MM.1S (cell line): ENCODE results near the gene COBL.

Source experiments
- DNase-seq: peaks from one replicate; pipeline ENCODE4 v3.0.0-alpha.2; 2015
- H2AFZ ChIP-seq: fragments of 300-600 bp; sonication (generic); 2 replicates; pipeline ENCODE4 v1.6.0; 2016; ENCODE audit warnings: antibody characterized with exemption, low read length
- H3F3A ChIP-seq: fragments of 300-600 bp; sonication (generic); 2 replicates; pipeline ENCODE4 v1.6.1; 2016; ENCODE audit warnings: mild to moderate bottlenecking, antibody characterized with exemption, low read length, moderate library complexity, mixed read lengths; ENCODE audit not compliant: insufficient read depth
- H3K27ac ChIP-seq: fragments of 300-600 bp; sonication (generic); 2 replicates; pipeline ENCODE4 v1.5.1; 2016; ENCODE audit warnings: mild to moderate bottlenecking, low read length
- H3K27me3 ChIP-seq: fragments of 300-600 bp; sonication (generic); replicated peaks from 2 replicates; pipeline ENCODE4 v1.6.0; 2016; ENCODE audit warnings: low read length; ENCODE audit not compliant: insufficient read depth
- H3K36me3 ChIP-seq: fragments of 300-600 bp; sonication (generic); replicated peaks from 2 replicates; pipeline ENCODE4 v1.6.1; 2016; ENCODE audit warnings: mild to moderate bottlenecking, low read length, mixed read lengths; ENCODE audit not compliant: insufficient read depth
- H3K4me1 ChIP-seq: fragments of 300-600 bp; sonication (generic); 2 replicates; pipeline ENCODE4 v1.6.1; 2016; ENCODE audit warnings: low read length, mixed read lengths
- H3K4me2 ChIP-seq: fragments of 300-600 bp; sonication (generic); 2 replicates; pipeline ENCODE4 v1.6.0; 2016; ENCODE audit warnings: low read depth, low read length
- H3K4me3 ChIP-seq: fragments of 300-600 bp; sonication (generic); 2 replicates; pipeline ENCODE4 v1.5.1; 2016; ENCODE audit warnings: low read length, mixed read lengths
- H3K79me2 ChIP-seq: fragments of 300-600 bp; sonication (generic); 2 replicates; pipeline ENCODE4 v1.6.1; 2016; ENCODE audit warnings: mixed run types, low read length, mixed read lengths
- H3K9ac ChIP-seq: fragments of 300-600 bp; sonication (generic); 2 replicates; pipeline ENCODE4 v1.6.1; 2016; ENCODE audit warnings: low read length, mixed read lengths
- H3K9me2 ChIP-seq: fragments of 300-600 bp; sonication (generic); replicated peaks from 2 replicates; pipeline ENCODE4 v1.6.1; 2016; ENCODE audit warnings: mild to moderate bottlenecking, low read length, mixed read lengths; ENCODE audit not compliant: insufficient read depth
- H3K9me3 ChIP-seq: fragments of 300-600 bp; sonication (generic); replicated peaks from 2 replicates; pipeline ENCODE4 v1.6.1; 2016; ENCODE audit warnings: mild to moderate bottlenecking, low read length, mixed read lengths; ENCODE audit not compliant: insufficient read depth
- H4K20me1 ChIP-seq: fragments of 300-600 bp; sonication (generic); 2 replicates; pipeline ENCODE4 v1.6.1; 2016; ENCODE audit warnings: mild to moderate bottlenecking, low read length, moderate library complexity, mixed read lengths; ENCODE audit not compliant: insufficient read depth
- CTCF ChIP-seq: fragments of 300-600 bp; sonication (generic); IDR thresholded peaks from 2 replicates; pipeline ENCODE4 v1.5.1; 2016; ENCODE audit warnings: antibody characterized with exemption, low read length, mixed read lengths
- EZH2 ChIP-seq: fragments of 300-600 bp; sonication (generic); optimal IDR thresholded peaks from 2 replicates; pipeline ENCODE3; 2017; ENCODE audit warnings: low read depth, mild to moderate bottlenecking, antibody characterized with exemption, low read length, mixed read lengths
- EZH2phosphoT487 ChIP-seq: fragments of 300-600 bp; sonication (generic); IDR thresholded peaks from 2 replicates; pipeline ENCODE4 v1.6.1; 2018; ENCODE audit warnings: antibody characterized with exemption, low read length

Gene COBL

GRCh38 chr7:51068401-51068800, 248.2 kb downstream of the COBL start:
- TF ChIP-seq EZH2phosphoT487: no peak
- TF ChIP-seq CTCF: no peak
- TF ChIP-seq EZH2: no peak
- H3K4me2 ChIP-seq: no peak overlapping the region
- H4K20me1 ChIP-seq: no peaks in the 10 kb centered on the region
- DNase-seq: no peak
- no peaks in the 10 kb centered on the region for H3K79me2 ChIP-seq
- H3K36me3 ChIP-seq: no peaks in the 10 kb centered on the region
- no peaks in the 10 kb centered on the region for H3K9me2 ChIP-seq
- no peak overlapping the region for H3K4me3 ChIP-seq
- H2AFZ ChIP-seq: no peak overlapping the region
- H3F3A ChIP-seq: no peaks in the 10 kb centered on the region
- no peaks in the 10 kb centered on the region for H3K9me3 ChIP-seq
- no peaks in the 10 kb centered on the region for H3K4me1 ChIP-seq
- no peak overlapping the region for H3K9ac ChIP-seq
- H3K27ac ChIP-seq: no peak overlapping the region
- no peaks in the 10 kb centered on the region for H3K27me3 ChIP-seq

GRCh38 chr7:51067757-51068156, 248.9 kb downstream of the COBL start:
- Histone ChIP-seq H2AFZ (no peak overlapping the region), H3K79me2 (no peaks in the 10 kb centered on the region), H4K20me1 (no peaks in the 10 kb centered on the region), H3F3A (no peaks in the 10 kb centered on the region), H3K36me3 (no peaks in the 10 kb centered on the region), H3K4me1 (no peaks in the 10 kb centered on the region), H3K4me3 (no peak overlapping the region), H3K4me2 (no peak overlapping the region), H3K27ac (no peak overlapping the region), H3K9me2 (no peaks in the 10 kb centered on the region), H3K27me3 (no peaks in the 10 kb centered on the region), H3K9me3 (no peaks in the 10 kb centered on the region), H3K9ac (no peak overlapping the region)
- TF ChIP-seq CTCF (peak; percentile 50), EZH2 (no peak)
- peak; percentile 33 for DNase-seq

- H3K36me3 ChIP-seq: no peaks in the 10 kb centered on the region
- no peak overlapping the region for H3K4me2 ChIP-seq
- no peak overlapping the region for H3K9ac ChIP-seq
- H3K9me2 ChIP-seq: no peaks in the 10 kb centered on the region
- H2AFZ ChIP-seq: no peak overlapping the region
- H3K4me1 ChIP-seq: no peaks in the 10 kb centered on the region
- H3K27ac ChIP-seq: no peak overlapping the region
- H3K9me3 ChIP-seq: no peaks in the 10 kb centered on the region
- H3K4me3 ChIP-seq: no peak overlapping the region
- TF ChIP-seq EZH2phosphoT487: no peak
- DNase-seq: no peak
- no peaks in the 10 kb centered on the region for H3K27me3 ChIP-seq
- no peaks in the 10 kb centered on the region for H3F3A ChIP-seq
- H3K79me2 ChIP-seq: no peaks in the 10 kb centered on the region
- H4K20me1 ChIP-seq: no peaks in the 10 kb centered on the region
Measured at GRCh38 chr7:51067258-51067657, 249.4 kb downstream of the COBL start.

GRCh38 chr7:51066405-51066882, 250.2 kb downstream of the COBL start:
- Histone ChIP-seq H3K27me3 (no peaks in the 10 kb centered on the region), H3K27ac (no peak overlapping the region), H2AFZ (no peak overlapping the region), H3K9me3 (no peaks in the 10 kb centered on the region), H4K20me1 (no peaks in the 10 kb centered on the region), H3K4me3 (no peak overlapping the region), H3K4me1 (no peaks in the 10 kb centered on the region), H3K79me2 (no peaks in the 10 kb centered on the region), H3K9me2 (no peaks in the 10 kb centered on the region), H3K9ac (no peak overlapping the region), H3F3A (no peaks in the 10 kb centered on the region), H3K4me2 (no peak overlapping the region), H3K36me3 (no peaks in the 10 kb centered on the region)
- TF ChIP-seq EZH2 (no peak), CTCF (no peak), EZH2phosphoT487 (no peak)
- no peak for DNase-seq
